Stimulated activated naive B cell treated with anti-CD40 and anti-IgM and Interleukin-4, amounts not matched to agents 10 μg/mL and 1 μg/mL and 100 μg/mL, for 72 hours (primary cell): ENCODE measurements around the gene DYSF.

Experiments used
- ATAC-seq, 2 donors: fragments of 150-1000 bp; cut with Tn5 transposase; replicated peaks; 2 replicates each; pipeline ENCODE4 v1.10.0; 2021; ENCODE audit warnings: moderate library complexity in 1 of 2
- DNase-seq: peaks from one replicate; pipeline ENCODE4 v3.0.0; 2021
- H3K27ac Mint-ChIP-seq: one replicate; pipeline ENCODE4 v1.8.0; 2022; ENCODE audit warnings: mild to moderate bottlenecking, mixed read lengths
- H3K27me3 Mint-ChIP-seq, 2 donors: one replicate each; pipeline ENCODE4 v1.8.0; 2022; ENCODE audit warnings: mixed read lengths in 2 of 2
- H3K36me3 Mint-ChIP-seq, 2 donors: one replicate each; pipeline ENCODE4 v1.8.0; 2022; ENCODE audit warnings: mixed read lengths in 2 of 2, mild to moderate bottlenecking in 1 of 2
- H3K4me1 Mint-ChIP-seq, 2 donors: one replicate each; pipeline ENCODE4 v1.8.0; 2022; ENCODE audit warnings: mixed read lengths in 2 of 2, mild to moderate bottlenecking in 1 of 2
- H3K4me3 Mint-ChIP-seq, 2 donors: one replicate each; pipeline ENCODE4 v1.8.0; 2022; ENCODE audit warnings: mild to moderate bottlenecking in 2 of 2, mixed read lengths in 2 of 2, moderate library complexity in 1 of 2
- H3K9me3 Mint-ChIP-seq, 2 donors: one replicate each; pipeline ENCODE4 v1.8.0; 2022; ENCODE audit warnings: mixed read lengths in 2 of 2, mild to moderate bottlenecking in 1 of 2

Gene DYSF

DNA sequence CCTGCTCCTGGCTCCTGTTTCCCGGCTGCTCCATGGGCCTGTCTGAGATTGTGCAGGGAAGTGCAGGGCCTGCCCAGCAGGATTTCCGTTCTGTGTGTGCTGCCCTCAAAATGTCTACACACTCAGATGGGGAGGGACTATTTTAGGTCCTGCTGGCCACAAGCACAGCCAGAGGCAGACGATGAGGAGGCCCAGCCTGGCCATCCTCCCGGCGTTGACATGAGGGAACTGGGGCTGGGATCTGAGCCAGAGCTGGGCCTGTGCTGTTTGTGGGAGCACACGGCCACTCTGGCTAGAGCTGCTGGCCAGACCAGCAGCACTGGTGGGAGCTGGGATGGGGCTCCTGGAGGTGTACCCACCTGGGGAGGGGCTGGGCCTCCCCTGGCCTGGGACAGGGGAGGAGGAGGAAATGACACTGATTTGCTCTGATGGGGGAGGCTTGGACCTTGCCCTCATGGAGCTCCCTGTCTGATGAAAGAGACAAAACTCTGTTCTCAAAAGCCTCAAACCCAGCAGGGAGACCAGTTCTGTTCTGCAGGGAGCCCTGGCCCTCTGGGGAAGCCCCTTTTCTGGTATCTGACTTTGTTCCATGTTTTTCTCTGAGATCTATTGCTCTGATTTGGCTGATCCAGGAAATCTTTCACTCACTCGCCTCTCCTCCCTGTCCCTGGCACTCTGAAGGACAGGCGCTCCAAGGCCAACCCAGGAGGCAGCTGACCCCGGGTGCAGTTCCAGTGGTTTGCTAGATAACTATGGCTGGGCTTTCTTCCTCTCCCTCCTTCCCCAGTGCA is 161.8 kb downstream of the DYSF start:
- H3K9me3 Mint-ChIP-seq: no peaks in the 10 kb centered on the region
- ATAC-seq (no peak), DNase-seq (no peak)
- peaks cover 7 to 11% of the 10 kb centered on the region in 2 donors for H3K27me3 Mint-ChIP-seq
- no peak overlapping the region for H3K4me3 Mint-ChIP-seq
- H3K4me1 Mint-ChIP-seq: no peaks in the 10 kb centered on the region
- no peak overlapping the region for H3K27ac Mint-ChIP-seq
- H3K36me3 Mint-ChIP-seq: no peaks in the 10 kb centered on the region

DNA sequence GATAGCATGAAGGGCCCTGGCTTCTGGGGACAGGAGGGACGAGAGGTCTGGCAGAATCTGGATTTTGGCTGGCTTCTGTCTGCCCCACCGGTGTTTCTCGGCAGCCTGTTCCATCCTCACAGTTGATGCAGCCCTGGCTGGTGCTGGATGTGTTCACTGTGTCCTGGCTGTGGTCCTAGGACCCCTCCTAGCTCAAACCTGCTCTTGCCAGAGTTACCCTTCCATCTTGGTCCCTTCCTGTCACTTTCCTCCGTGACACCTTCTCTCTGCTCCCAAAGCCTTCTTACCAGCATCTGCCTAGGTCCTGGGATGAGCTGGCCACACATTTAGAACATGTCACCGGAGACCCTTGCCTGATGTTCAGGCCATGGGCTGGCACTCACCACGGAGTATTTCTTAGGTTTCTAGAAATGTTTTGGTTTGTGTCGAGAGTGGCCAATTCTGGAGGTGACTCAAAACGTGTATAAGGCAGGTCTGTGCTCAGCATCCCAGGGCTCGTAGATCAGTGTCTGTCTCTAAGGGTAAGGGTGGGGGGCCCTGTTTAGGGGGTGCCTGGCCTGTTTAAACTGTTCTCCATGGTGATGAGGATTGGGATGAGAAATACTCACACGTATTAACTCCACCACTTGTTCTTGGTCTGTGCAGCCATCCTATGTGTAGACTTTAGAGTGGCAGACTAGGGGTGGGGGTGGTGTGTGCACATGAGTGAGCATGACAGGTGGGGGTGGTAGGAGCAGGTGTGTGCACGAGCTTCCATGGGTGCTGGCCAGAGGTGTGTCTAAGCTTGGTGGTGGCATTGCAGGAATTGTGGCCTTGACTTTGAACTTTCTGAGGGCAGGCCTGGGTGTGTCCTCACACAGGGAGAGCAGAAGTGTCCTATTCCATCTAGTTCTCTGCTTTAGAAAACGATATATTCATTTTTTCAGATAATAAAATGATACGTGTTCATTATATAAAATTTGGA is 162.7 kb downstream of the DYSF start:
- H3K9me3 Mint-ChIP-seq: no peaks in the 10 kb centered on the region
- DNase-seq: no peak
- no peak for ATAC-seq
- no peak overlapping the region for H3K27ac Mint-ChIP-seq
- no peaks in the 10 kb centered on the region for H3K4me1 Mint-ChIP-seq
- H3K4me3 Mint-ChIP-seq: no peak overlapping the region
- H3K36me3 Mint-ChIP-seq: no peaks in the 10 kb centered on the region
- H3K27me3 Mint-ChIP-seq: peaks cover 7 to 11% of the 10 kb centered on the region in 2 donors

GRCh38 chr2:71617266-71617665 is 163.9 kb downstream of the DYSF start:
- no peak for ATAC-seq
- H3K27me3 Mint-ChIP-seq: peaks cover 7 to 11% of the 10 kb centered on the region in 2 donors

DNA sequence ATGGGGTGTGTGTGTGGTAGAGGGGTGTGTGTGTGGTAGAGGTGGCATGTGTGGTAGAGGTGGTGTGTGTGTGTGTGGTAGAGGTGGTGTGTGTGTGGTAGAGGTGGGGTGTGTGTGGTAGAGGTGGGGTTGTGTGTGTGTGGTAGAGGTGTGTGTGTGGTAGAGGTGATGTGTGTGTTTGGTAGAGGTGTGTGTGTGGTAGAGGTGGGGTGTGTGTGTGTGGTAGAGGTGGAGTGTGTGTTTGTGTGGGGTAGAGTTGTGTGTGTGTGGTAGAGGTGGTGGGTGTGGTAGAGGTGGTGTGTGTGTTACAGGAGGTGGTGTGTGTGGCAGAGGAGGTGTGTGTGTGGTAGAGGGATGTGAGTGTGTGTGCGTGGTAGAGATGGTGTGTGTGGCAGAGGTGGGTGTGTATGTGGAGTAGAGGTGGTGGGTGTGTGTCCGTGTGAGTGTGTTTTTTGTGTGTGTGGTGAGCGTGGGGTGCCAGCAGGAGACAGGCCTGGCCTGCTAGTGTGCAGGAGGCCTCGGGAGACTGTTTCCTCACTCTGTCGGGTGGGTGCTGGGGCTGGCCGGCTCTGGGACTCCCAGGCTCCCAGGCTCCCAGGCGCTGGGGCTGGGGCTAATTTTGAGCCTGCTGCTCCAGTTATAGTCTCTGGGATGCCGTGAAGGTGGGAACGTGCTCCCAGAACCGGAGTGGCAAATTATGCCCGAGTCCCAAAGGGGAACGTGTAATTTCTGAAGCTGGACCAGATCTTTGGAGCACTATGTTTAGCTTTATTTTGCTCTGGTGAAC is 165.2 kb downstream of the DYSF start:
- no peak for DNase-seq

More at GRCh38 chr2:71617266-71617665, 163.9 kb downstream of the DYSF start:
- H3K4me3 Mint-ChIP-seq: no peak overlapping the region
- no peaks in the 10 kb centered on the region for H3K4me1 Mint-ChIP-seq
- no peaks in the 10 kb centered on the region for H3K36me3 Mint-ChIP-seq
- H3K9me3 Mint-ChIP-seq: no peaks in the 10 kb centered on the region
- no peak overlapping the region for H3K27ac Mint-ChIP-seq
- DNase-seq: no peak

GRCh38 chr2:71619230-71619741 is 165.9 kb downstream of the DYSF start:
- Mint-ChIP-seq H3K9me3 (no peaks in the 10 kb centered on the region), H3K27ac (no peak overlapping the region)

More for the DNA sequence above, 165.2 kb downstream of the DYSF start:
- H3K4me3 Mint-ChIP-seq: no peak overlapping the region
- peaks cover 7 to 11% of the 10 kb centered on the region in 2 donors for H3K27me3 Mint-ChIP-seq
- no peaks in the 10 kb centered on the region for H3K4me1 Mint-ChIP-seq
- no peaks in the 10 kb centered on the region for H3K36me3 Mint-ChIP-seq
- H3K27ac Mint-ChIP-seq: no peak overlapping the region
- ATAC-seq: no peak
- H3K9me3 Mint-ChIP-seq: no peaks in the 10 kb centered on the region

GRCh38 chr2:71620116-71620515 is 166.8 kb downstream of the DYSF start:
- Mint-ChIP-seq H3K36me3 (no peaks in the 10 kb centered on the region), H3K27ac (no peak overlapping the region), H3K27me3 (peaks cover 6 to 7% of the 10 kb centered on the region in 2 donors), H3K4me1 (no peaks in the 10 kb centered on the region), H3K9me3 (no peaks in the 10 kb centered on the region), H3K4me3 (no peak overlapping the region)
- DNase-seq (no peak), ATAC-seq (no peak)

More at GRCh38 chr2:71619230-71619741, 165.9 kb downstream of the DYSF start:
- H3K4me1 Mint-ChIP-seq: no peaks in the 10 kb centered on the region
- H3K36me3 Mint-ChIP-seq: no peaks in the 10 kb centered on the region
- peaks cover 7 to 11% of the 10 kb centered on the region in 2 donors for H3K27me3 Mint-ChIP-seq
- no peak overlapping the region for H3K4me3 Mint-ChIP-seq
- no peak for ATAC-seq
- no peak for DNase-seq

GRCh38 chr2:71620851-71621251 is 167.5 kb downstream of the DYSF start:
- ATAC-seq: no peak

DNA sequence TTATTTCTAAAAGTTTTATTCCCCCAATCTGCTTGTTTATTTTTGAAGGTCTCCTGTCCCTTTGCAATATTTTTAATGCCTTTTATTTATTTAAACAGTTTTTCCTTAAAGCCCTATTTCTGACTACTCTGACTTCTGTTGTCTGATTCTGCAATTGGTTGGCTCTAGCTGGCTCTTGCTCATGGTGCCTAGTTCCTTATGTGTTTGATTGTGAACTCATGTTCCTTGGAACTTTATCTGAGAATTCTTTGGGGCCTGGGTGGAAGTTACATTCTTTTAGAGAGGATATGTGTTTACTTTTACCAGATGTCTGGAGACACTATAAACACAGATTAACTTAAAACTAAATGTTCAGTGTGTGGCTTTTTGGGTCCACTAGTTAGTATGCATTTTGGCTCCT is 175.9 kb downstream of the DYSF start:
- H3K27ac Mint-ChIP-seq: no peak overlapping the region
- DNase-seq: no peak
- no peak overlapping the region for H3K4me3 Mint-ChIP-seq
- no peaks in the 10 kb centered on the region for H3K36me3 Mint-ChIP-seq
- H3K27me3 Mint-ChIP-seq: peaks cover 11 to 30% of the 10 kb centered on the region in 2 donors
- H3K4me1 Mint-ChIP-seq: no peaks in the 10 kb centered on the region
- H3K9me3 Mint-ChIP-seq: peaks cover 0 to 2% of the 10 kb centered on the region in 2 donors
- ATAC-seq: no peak

More at GRCh38 chr2:71620851-71621251, 167.5 kb downstream of the DYSF start:
- Mint-ChIP-seq H3K4me3 (no peak overlapping the region), H3K36me3 (no peaks in the 10 kb centered on the region), H3K27me3 (peaks cover 6% of the 10 kb centered on the region in 2 donors), H3K9me3 (no peaks in the 10 kb centered on the region), H3K27ac (no peak overlapping the region), H3K4me1 (no peaks in the 10 kb centered on the region)
- no peak for DNase-seq

- DNase-seq: no peak
- Mint-ChIP-seq H3K36me3 (no peaks in the 10 kb centered on the region), H3K4me1 (no peaks in the 10 kb centered on the region), H3K27ac (no peak overlapping the region), H3K9me3 (peaks cover 0 to 2% of the 10 kb centered on the region in 2 donors), H3K4me3 (no peak overlapping the region), H3K27me3 (peaks cover 15 to 30% of the 10 kb centered on the region in 2 donors)
- no peak for ATAC-seq
Observed at GRCh38 chr2:71629771-71630453, 176.6 kb downstream of the DYSF start.

GRCh38 chr2:71630454-71631328 is 177.3 kb downstream of the DYSF start:
- Mint-ChIP-seq H3K4me1 (no peaks in the 10 kb centered on the region), H3K27ac (no peak overlapping the region), H3K27me3 (peaks cover 15 to 30% of the 10 kb centered on the region in 2 donors), H3K9me3 (peaks cover 0 to 2% of the 10 kb centered on the region in 2 donors), H3K36me3 (no peaks in the 10 kb centered on the region), H3K4me3 (no peak overlapping the region)
- DNase-seq: no peak
- no peak for ATAC-seq

- H3K9me3 Mint-ChIP-seq: peaks cover 0 to 2% of the 10 kb centered on the region in 2 donors
- no peak overlapping the region for H3K27ac Mint-ChIP-seq
- DNase-seq: no peak
- peaks cover 15 to 30% of the 10 kb centered on the region in 2 donors for H3K27me3 Mint-ChIP-seq
- no peak for ATAC-seq
- H3K4me1 Mint-ChIP-seq: no peaks in the 10 kb centered on the region
- no peaks in the 10 kb centered on the region for H3K36me3 Mint-ChIP-seq
- no peak overlapping the region for H3K4me3 Mint-ChIP-seq
Observed at GRCh38 chr2:71631411-71631931, 178.1 kb downstream of the DYSF start.

GRCh38 chr2:71633086-71633485 is 179.7 kb downstream of the DYSF start:
- no peak for DNase-seq
- no peaks in the 10 kb centered on the region for H3K36me3 Mint-ChIP-seq
- no peak overlapping the region for H3K4me3 Mint-ChIP-seq
- H3K4me1 Mint-ChIP-seq: no peaks in the 10 kb centered on the region
- H3K27me3 Mint-ChIP-seq: peaks cover 11 to 22% of the 10 kb centered on the region in 2 donors
- peaks cover 0 to 2% of the 10 kb centered on the region in 2 donors for H3K9me3 Mint-ChIP-seq
- ATAC-seq: no peak
- H3K27ac Mint-ChIP-seq: no peak overlapping the region
